ENCODE measurements around the gene MORN5.

GRCh38 chr9:122195875-122196274 is 36.2 kb downstream of the MORN5 start:
- TF ChIP-seq POLR2A (IDR thresholded peaks at IDR 0.05) (no peak), POLR2AphosphoS5 (IDR thresholded peaks at IDR 0.05) (no peak), CTCF (IDR thresholded peaks at IDR 0.05) (no peak)
